ENCODE results near the gene NUP153.
"Not testable (repeated sequence)": the region's sequence is repeated elsewhere in the genome, so short reads cannot be mapped to it uniquely, and the experiment has no call there.

NUP153 gene
- long read RNA-seq, full-length matches to known transcripts = 1 of 17 reads
- long read RNA-seq, partial matches to known transcripts = 9 of 17 reads
- long read RNA-seq, other reads (novel, unspliced or antisense) = 7 of 17 reads

GRCh38 chr6:17706580-17707370 lies at the start of gene NUP153:
TSS of gene NUP153 (minus strand) at chr6:17706925. CDS start at chr6:17706387, 538 bp downstream.
- no peak for TF ChIP-seq REST (IDR thresholded peaks at IDR 0.05; ENCODE audit: insufficient replicate concordance, low read depth)
- peak; percentile 97 for TF ChIP-seq GABPA (IDR thresholded peaks at IDR 0.05; ENCODE audit: low read depth)
- TF ChIP-seq SPI1 (IDR thresholded peaks at IDR 0.05; ENCODE audit: borderline replicate concordance, low read depth) = peak; percentile 88
- peak; percentile 75 for TF ChIP-seq POLR2AphosphoS5 (IDR thresholded peaks at IDR 0.05; ENCODE audit: low read depth)
- peak within 1 kb of the TSS; percentile 84 for H3K4me3 ChIP-seq (replicated peaks; ENCODE audit: insufficient read depth, low read length)
- peak; percentile 97 to 99 for DNase-seq (ENCODE audit: low read depth in 1 of 2, low spot score in 1 of 2)
- H3K27me3 ChIP-seq (ENCODE audit: insufficient read depth, poor library complexity, severe bottlenecking) = no peaks in the 10 kb centered on the region
- peak within 1 kb of the TSS; percentile 100 for H3K27ac ChIP-seq (replicated peaks)

- no peaks in the 10 kb centered on the region for H3K27me3 ChIP-seq (ENCODE audit: insufficient read depth, poor library complexity, severe bottlenecking)
These were observed 47.5 kb upstream of the NUP153 start for GRCh38 chr6:17754254-17754653.

GRCh38 chr6:17745324-17745723 lies 38.6 kb upstream of the NUP153 start:
- H3K4me3 ChIP-seq (replicated peaks; ENCODE audit: insufficient read depth, low read length); H3K27me3 ChIP-seq (ENCODE audit: insufficient read depth, poor library complexity, severe bottlenecking); H3K27ac ChIP-seq (replicated peaks); DNase-seq (ENCODE audit: low read depth in 1 of 2, low spot score in 1 of 2): not testable (repeated sequence)

More at GRCh38 chr6:17754254-17754653, 47.5 kb upstream of the NUP153 start:
- no peak overlapping the region for H3K4me3 ChIP-seq (replicated peaks; ENCODE audit: insufficient read depth, low read length)
- no peak for DNase-seq (ENCODE audit: low read depth in 1 of 2, low spot score in 1 of 2)
- TF ChIP-seq GABPA (IDR thresholded peaks at IDR 0.05; ENCODE audit: low read depth) = no peak
- no peak for TF ChIP-seq SPI1 (IDR thresholded peaks at IDR 0.05; ENCODE audit: borderline replicate concordance, low read depth)
- TF ChIP-seq CTCF (IDR thresholded peaks at IDR 0.05; ENCODE audit: insufficient read depth, low read length) = no peak
- TF ChIP-seq REST (IDR thresholded peaks at IDR 0.05; ENCODE audit: insufficient replicate concordance, low read depth) = no peak
- no peak for TF ChIP-seq POLR2AphosphoS5 (IDR thresholded peaks at IDR 0.05; ENCODE audit: low read depth)
- no peak overlapping the region for H3K27ac ChIP-seq (replicated peaks)

- not testable (repeated sequence) for H3K27ac ChIP-seq (replicated peaks); H3K4me3 ChIP-seq (replicated peaks; ENCODE audit: insufficient read depth, low read length); DNase-seq (ENCODE audit: low read depth in 1 of 2, low spot score in 1 of 2); H3K27me3 ChIP-seq (ENCODE audit: insufficient read depth, poor library complexity, severe bottlenecking)
These were observed 38.1 kb upstream of the NUP153 start for GRCh38 chr6:17744757-17745308.

GRCh38 chr6:17744019-17744756 lies 37.5 kb upstream of the NUP153 start:
- TF ChIP-seq GABPA (IDR thresholded peaks at IDR 0.05; ENCODE audit: low read depth) = no peak
- TF ChIP-seq SPI1 (IDR thresholded peaks at IDR 0.05; ENCODE audit: borderline replicate concordance, low read depth) = no peak
- no peak for TF ChIP-seq REST (IDR thresholded peaks at IDR 0.05; ENCODE audit: insufficient replicate concordance, low read depth)
- TF ChIP-seq POLR2AphosphoS5 (IDR thresholded peaks at IDR 0.05; ENCODE audit: low read depth) = no peak
- no peak for TF ChIP-seq CTCF (IDR thresholded peaks at IDR 0.05; ENCODE audit: insufficient read depth, low read length)
- DNase-seq (ENCODE audit: low read depth in 1 of 2, low spot score in 1 of 2) = no peak
- H3K27ac ChIP-seq (replicated peaks) = no peak overlapping the region
- no peak overlapping the region for H3K4me3 ChIP-seq (replicated peaks; ENCODE audit: insufficient read depth, low read length)
- no peaks in the 10 kb centered on the region for H3K27me3 ChIP-seq (ENCODE audit: insufficient read depth, poor library complexity, severe bottlenecking)
